ENCODE measurements around the gene HOXA4.

The HOXA4 gene

GRCh38 chr7:27126596-27127327 is 3.8 kb downstream of the HOXA4 start:
- Histone ChIP-seq H3K23ac (ENCODE audit: low read depth, low read length, poor library complexity) (no peak overlapping the region), H3K14ac (ENCODE audit: low read length) (no peak overlapping the region), H3K27me3 (ENCODE audit: control insufficient read depth in 3 of 3, insufficient read depth in 3 of 3, low read depth in 1 of 3, low read length in 3 of 3) (peaks cover 52 to 100% (median 99%) of the 10 kb centered on the region in 3 experiments), H3K36me3 (replicated peaks in 1 of 2; ENCODE audit: control insufficient read depth in 2 of 2, insufficient read depth in 2 of 2, low read length in 2 of 2) (no peaks in the 10 kb centered on the region), H2AFZ (ENCODE audit: low read length) (no peak overlapping the region), H3K9me3 (replicated peaks in 1 of 2; ENCODE audit: control insufficient read depth in 2 of 2, insufficient read depth in 1 of 2, low read depth in 1 of 2, low read length in 2 of 2) (peaks cover 0 to 12% of the 10 kb centered on the region in 2 donors), H3K18ac (ENCODE audit: low read length) (no peak overlapping the region), H2BK12ac (ENCODE audit: low read length) (no peak overlapping the region), H3K4me2 (ENCODE audit: insufficient read depth, low read length, poor library complexity, severe bottlenecking) (no peak overlapping the region), H3K9ac (ENCODE audit: low read depth, low read length, poor library complexity) (no peak overlapping the region), H3K27ac (replicated peaks; ENCODE audit: low read length) (no peak overlapping the region), H3K4me1 (ENCODE audit: control insufficient read depth in 2 of 2, insufficient read depth in 1 of 2, low read depth in 1 of 2, low read length in 2 of 2) (peaks cover 0 to 3% of the 10 kb centered on the region in 2 donors), H2BK5ac (ENCODE audit: low read length) (no peak overlapping the region), H2BK120ac (ENCODE audit: low read depth, low read length) (no peak overlapping the region), H2BK15ac (ENCODE audit: low read length) (no peak overlapping the region), H2AK5ac (ENCODE audit: low read depth, low read length) (no peak overlapping the region), H4K8ac (ENCODE audit: low read depth, low read length) (no peak overlapping the region), H3K4me3 (ENCODE audit: low read length in 2 of 2) (no peak overlapping the region), H3K4ac (ENCODE audit: low read length) (no peak overlapping the region), H3K79me1 (ENCODE audit: low read depth, low read length) (no peaks in the 10 kb centered on the region), H4K91ac (ENCODE audit: low read depth, low read length, poor library complexity) (no peak overlapping the region)
- no peak for DNase-seq (ENCODE audit: low spot score)
- no CpG with 5 or more reads among the region's 3 CpGs for WGBS, 2 donors (ENCODE audit: extremely low coverage in 2 of 2, insufficient read length in 2 of 2, insufficient replicate concordance in 1 of 2)

GRCh38 chr7:27125986-27126394 is 4.6 kb downstream of the HOXA4 start:
- H2BK15ac ChIP-seq (ENCODE audit: low read length) = no peak overlapping the region
- H3K9ac ChIP-seq (ENCODE audit: low read depth, low read length, poor library complexity) = no peak overlapping the region
- no peak overlapping the region for H2AFZ ChIP-seq (ENCODE audit: low read length)
- H3K18ac ChIP-seq (ENCODE audit: low read length) = no peak overlapping the region
- no peak overlapping the region for H2BK120ac ChIP-seq (ENCODE audit: low read depth, low read length)
- no peak overlapping the region for H4K91ac ChIP-seq (ENCODE audit: low read depth, low read length, poor library complexity)
- H3K79me1 ChIP-seq (ENCODE audit: low read depth, low read length) = no peaks in the 10 kb centered on the region
- H2AK5ac ChIP-seq (ENCODE audit: low read depth, low read length) = no peak overlapping the region
- H3K4me3 ChIP-seq (ENCODE audit: low read length in 2 of 2) = no peak overlapping the region
- H3K23ac ChIP-seq (ENCODE audit: low read depth, low read length, poor library complexity) = no peak overlapping the region
- H3K36me3 ChIP-seq (replicated peaks in 1 of 2; ENCODE audit: control insufficient read depth in 2 of 2, insufficient read depth in 2 of 2, low read length in 2 of 2) = no peaks in the 10 kb centered on the region
- DNase-seq (ENCODE audit: low spot score) = no peak
- H3K9me3 ChIP-seq (replicated peaks in 1 of 2; ENCODE audit: control insufficient read depth in 2 of 2, insufficient read depth in 1 of 2, low read depth in 1 of 2, low read length in 2 of 2) = peaks cover 0 to 9% of the 10 kb centered on the region in 2 donors
- no peak overlapping the region for H3K4me2 ChIP-seq (ENCODE audit: insufficient read depth, low read length, poor library complexity, severe bottlenecking)
- WGBS, 2 donors (ENCODE audit: extremely low coverage in 2 of 2, insufficient read length in 2 of 2, insufficient replicate concordance in 1 of 2) = no CpG with 5 or more reads among the region's 5 CpGs
- H2BK12ac ChIP-seq (ENCODE audit: low read length) = no peak overlapping the region
- no peak overlapping the region for H3K4ac ChIP-seq (ENCODE audit: low read length)
- H3K27me3 ChIP-seq (ENCODE audit: control insufficient read depth in 3 of 3, insufficient read depth in 3 of 3, low read depth in 1 of 3, low read length in 3 of 3) = peaks cover 45 to 100% (median 96%) of the 10 kb centered on the region in 3 experiments
- H3K14ac ChIP-seq (ENCODE audit: low read length) = no peak overlapping the region
- H2BK5ac ChIP-seq (ENCODE audit: low read length) = no peak overlapping the region
- H3K27ac ChIP-seq (replicated peaks; ENCODE audit: low read length) = no peak overlapping the region
- peaks cover 0 to under 1% of the 10 kb centered on the region in 2 donors for H3K4me1 ChIP-seq (ENCODE audit: control insufficient read depth in 2 of 2, insufficient read depth in 1 of 2, low read depth in 1 of 2, low read length in 2 of 2)
- H4K8ac ChIP-seq (ENCODE audit: low read depth, low read length) = no peak overlapping the region

GRCh38 chr7:27124902-27125689 is 5.5 kb downstream of the HOXA4 start:
- Histone ChIP-seq H2BK15ac (ENCODE audit: low read length) (no peak overlapping the region), H3K4ac (ENCODE audit: low read length) (no peak overlapping the region), H2AK5ac (ENCODE audit: low read depth, low read length) (no peak overlapping the region), H3K9me3 (replicated peaks in 1 of 2; ENCODE audit: control insufficient read depth in 2 of 2, insufficient read depth in 1 of 2, low read depth in 1 of 2, low read length in 2 of 2) (peaks cover 0 to 8% of the 10 kb centered on the region in 2 donors), H2BK5ac (ENCODE audit: low read length) (no peak overlapping the region), H3K36me3 (replicated peaks in 1 of 2; ENCODE audit: control insufficient read depth in 2 of 2, insufficient read depth in 2 of 2, low read length in 2 of 2) (no peaks in the 10 kb centered on the region), H3K4me3 (ENCODE audit: low read length in 2 of 2) (no peak overlapping the region), H4K8ac (ENCODE audit: low read depth, low read length) (no peak overlapping the region), H3K4me1 (ENCODE audit: control insufficient read depth in 2 of 2, insufficient read depth in 1 of 2, low read depth in 1 of 2, low read length in 2 of 2) (no peaks in the 10 kb centered on the region), H3K27ac (replicated peaks; ENCODE audit: low read length) (no peak overlapping the region), H3K23ac (ENCODE audit: low read depth, low read length, poor library complexity) (no peak overlapping the region), H2AFZ (ENCODE audit: low read length) (no peak overlapping the region), H3K18ac (ENCODE audit: low read length) (no peak overlapping the region), H3K4me2 (ENCODE audit: insufficient read depth, low read length, poor library complexity, severe bottlenecking) (no peak overlapping the region), H3K27me3 (ENCODE audit: control insufficient read depth in 3 of 3, insufficient read depth in 3 of 3, low read depth in 1 of 3, low read length in 3 of 3) (peaks cover 46 to 99% (median 96%) of the 10 kb centered on the region in 3 experiments), H2BK12ac (ENCODE audit: low read length) (no peak overlapping the region), H3K79me1 (ENCODE audit: low read depth, low read length) (no peaks in the 10 kb centered on the region), H3K9ac (ENCODE audit: low read depth, low read length, poor library complexity) (no peak overlapping the region), H3K14ac (ENCODE audit: low read length) (no peak overlapping the region), H4K91ac (ENCODE audit: low read depth, low read length, poor library complexity) (no peak overlapping the region), H2BK120ac (ENCODE audit: low read depth, low read length) (no peak overlapping the region)
- no CpG with 5 or more reads among the region's 8 CpGs for WGBS, 2 donors (ENCODE audit: extremely low coverage in 2 of 2, insufficient read length in 2 of 2, insufficient replicate concordance in 1 of 2)
- no peak for DNase-seq (ENCODE audit: low spot score)

All from neuronal stem cell (in vitro differentiated cells).